Activated CD4-positive, CD25-positive, alpha-beta regulatory T cell (primary cell): ENCODE results near the gene DAPK2.
"Not testable (repeated sequence)": the region's sequence is repeated elsewhere in the genome, so short reads cannot be mapped to it uniquely, and the experiment has no call there.

Experiments used
- DNase-seq, 4 experiments: peaks; one replicate each; lab custom pipeline; 2025; lab: John Stamatoyannopoulos, UW

Gene DAPK2

DNA sequence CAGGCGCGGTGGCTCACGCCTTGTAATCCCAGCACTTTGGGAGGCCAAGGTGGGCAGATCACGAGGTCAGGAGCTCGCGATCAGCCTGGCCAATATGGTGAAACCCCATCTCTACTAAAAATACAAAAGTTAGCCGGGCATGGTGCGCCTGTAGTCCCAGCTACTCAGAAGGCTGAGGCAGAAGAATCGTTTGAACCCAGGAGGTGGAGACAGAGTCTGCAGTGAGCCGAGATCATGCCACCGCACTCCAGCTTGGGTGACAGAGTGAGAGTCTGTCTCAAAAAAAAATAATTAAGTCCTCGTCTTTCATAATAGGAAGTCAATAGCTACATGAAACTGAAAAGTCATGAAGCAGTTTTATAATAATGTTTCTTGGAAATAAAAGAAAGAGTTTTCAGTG lies 7.4 kb upstream of the DAPK2 start:
- not testable (repeated sequence) for DNase-seq

DNA sequence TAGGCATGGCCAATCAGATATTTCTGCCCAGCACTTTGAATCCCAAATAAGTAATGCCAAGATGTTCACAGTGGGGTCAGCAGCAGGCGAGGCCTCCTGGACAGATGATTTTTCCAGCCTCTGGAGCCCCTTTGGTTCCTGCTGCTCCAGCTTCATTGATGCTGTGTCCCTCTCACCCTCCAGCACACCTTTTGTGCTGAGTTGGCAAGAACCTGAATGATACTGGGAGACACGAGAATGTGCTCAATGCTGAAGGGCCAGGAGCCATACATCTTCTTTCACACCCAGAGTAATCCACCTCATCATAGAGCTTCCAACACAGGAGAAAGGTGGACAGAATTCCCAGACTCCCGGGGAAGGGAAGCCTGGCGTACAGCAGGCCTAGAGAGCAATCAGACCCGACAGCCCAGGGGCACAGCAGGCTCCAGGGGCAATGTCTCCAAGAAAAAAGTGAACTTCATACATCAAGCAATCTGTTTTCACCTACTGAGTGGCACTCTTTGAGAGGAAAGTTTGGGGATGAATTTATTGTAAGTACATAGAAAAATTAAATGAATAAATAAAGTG lies 6.7 kb upstream of the DAPK2 start:
- no peak for DNase-seq

DNA sequence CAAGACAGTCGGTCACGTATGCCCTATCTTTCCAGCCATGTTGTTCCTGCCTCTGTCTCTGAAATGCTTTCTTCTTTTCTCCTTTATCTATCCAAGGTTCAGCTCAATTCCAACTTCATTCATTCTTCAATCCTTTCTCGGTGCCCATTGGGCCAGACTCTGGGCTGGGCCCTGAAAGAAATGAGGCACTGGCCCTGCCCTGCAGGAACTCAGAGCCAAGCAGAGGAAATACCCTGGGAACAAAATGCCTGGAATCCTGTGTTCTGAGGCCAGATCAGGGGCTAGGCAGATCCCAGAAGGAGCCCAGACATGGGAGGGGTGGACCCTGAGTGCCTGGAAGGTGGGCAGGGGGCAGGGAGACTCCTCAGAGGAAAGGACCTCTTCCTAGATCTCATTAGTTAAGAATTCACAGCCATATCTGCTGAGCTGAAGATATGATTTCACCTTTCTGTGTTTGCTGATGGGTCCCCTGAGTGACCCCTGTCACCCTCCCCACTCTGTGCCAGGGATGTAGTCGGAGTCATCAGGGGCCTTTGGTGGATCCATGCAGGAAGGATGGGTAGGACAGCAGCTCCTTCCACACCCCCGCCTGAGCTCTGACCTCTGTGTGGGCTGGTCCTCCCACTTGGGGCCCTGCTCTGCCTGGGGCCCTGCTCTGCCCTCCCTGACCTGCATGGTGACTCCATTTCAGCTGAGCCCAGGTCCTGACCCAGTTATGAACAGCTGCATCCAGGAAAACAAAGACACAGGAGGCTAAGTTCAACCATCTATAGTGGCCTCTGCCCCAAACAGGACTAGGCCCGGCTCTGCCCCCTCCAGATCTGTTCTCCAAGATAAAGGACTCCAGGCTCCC lies 5.3 kb upstream of the DAPK2 start:
- no peak for DNase-seq

DNA sequence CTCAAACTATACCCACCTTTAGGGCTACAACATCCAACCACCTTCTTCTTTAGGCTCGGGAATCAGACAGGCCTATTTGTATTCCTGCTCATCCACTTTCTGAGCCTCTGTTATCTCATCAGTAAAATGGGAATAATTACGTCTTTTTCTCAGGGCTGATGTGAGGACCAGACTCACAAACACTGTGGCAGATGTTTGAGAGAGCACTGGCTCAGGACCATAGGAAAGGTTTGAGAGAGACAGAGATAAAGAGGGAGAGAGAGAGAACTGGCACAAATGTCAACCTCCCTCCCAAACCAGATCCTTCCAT lies 4.8 kb upstream of the DAPK2 start:
- DNase-seq: no peak

DNA sequence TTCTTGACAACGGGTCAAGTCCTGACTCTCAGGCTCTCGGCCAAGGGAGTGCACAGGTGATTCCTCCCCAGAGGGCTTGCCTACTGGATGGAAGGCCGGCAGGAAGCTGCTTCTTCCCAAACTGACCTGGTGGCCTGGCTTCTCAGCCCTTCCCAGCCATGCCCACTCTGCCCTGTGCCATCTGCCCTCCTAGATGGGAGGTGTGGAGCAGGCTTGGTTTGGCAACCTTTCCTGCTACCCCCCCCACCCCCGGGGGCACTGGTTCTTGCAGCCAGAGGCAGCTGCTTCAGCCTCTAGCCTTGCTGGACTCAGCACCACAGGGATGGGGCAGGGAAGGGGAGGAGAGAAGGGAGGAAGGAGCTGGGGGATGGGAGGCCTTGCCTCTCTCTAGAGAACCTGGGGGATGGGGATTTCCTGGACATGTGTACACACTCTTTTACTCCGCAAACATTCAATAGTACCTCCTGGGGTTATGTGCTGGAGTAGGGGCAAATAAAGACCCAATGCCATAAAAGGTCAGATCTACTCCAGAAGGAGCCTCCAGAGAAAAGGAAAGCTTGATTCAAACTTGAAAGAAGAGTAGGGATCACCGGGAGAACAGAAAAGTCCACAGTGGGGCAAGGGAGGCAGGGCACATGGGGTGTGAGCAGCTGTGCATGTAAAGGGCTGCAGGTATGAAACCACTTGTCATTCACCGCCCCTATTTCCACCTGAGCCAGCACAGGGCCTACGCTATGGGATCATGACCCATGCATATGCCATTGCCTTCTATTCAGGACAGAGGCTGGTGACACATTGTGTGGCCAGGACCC lies 4.2 kb upstream of the DAPK2 start:
- no peak for DNase-seq

DNA sequence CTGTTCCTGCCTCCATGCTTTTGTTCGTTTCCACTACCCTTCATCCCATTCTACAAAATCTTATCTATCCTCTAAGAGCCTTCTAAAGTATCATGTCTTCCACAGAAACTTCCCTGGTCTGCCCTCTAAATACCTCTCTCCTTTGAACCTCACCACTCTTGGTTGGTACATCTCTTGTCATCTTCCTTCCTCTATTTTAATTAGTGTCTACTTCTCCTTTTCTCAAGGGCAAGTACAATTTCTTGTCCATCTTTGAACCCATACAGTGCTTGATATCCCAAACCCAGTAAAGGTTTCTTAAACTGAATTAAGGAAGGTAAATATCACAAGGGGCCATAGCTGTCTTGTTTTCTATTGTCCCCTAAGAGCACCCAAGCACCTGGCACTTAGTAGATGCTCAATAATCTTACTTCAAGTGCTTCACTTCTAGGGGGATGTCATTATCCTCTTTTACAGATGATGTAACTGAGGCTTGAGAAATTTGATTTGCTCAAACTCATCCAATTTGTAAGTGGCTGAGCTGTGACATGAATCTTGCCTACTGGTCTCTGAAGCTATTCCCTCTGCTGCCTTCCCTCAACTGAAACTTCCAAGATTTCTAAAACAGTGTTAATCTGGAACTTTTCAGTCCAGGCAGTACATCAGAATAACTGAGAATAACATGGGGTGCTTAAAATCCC lies 2.6 kb upstream of the DAPK2 start:
- DNase-seq: no peak

DNA sequence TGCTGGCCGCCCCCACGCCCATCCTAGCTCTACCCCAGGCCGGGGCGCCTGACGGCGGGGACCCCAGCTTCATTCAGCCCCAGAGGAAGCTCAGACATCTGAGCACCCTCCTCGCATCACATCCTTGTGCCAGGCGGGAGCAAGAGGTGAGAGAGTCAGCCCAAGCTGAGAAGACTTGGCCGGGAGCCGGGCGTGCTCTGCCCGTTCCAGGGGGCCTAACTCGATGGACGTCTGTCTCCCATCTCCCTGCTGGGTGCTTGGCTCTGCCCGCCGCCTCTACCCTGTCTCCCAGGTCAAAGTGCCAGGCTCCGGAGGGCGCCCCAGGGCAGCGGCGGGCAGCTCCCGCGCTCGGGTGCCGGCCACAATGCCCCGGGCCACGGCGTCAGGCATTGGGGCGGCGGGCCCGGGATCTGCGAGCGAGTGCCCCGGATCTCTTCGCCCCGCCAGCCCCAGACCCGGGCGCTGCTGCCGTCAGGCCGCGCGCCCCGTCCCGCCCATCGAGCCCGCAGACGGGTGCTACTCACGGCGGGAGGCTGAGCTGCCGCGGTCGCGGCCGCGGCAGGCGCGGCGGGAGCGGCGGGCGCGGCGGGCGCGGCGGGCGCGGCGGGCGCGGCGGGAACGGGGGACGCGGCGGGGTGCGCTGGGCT lies 388 bp downstream of the DAPK2 start:
- no peak for DNase-seq

DNA sequence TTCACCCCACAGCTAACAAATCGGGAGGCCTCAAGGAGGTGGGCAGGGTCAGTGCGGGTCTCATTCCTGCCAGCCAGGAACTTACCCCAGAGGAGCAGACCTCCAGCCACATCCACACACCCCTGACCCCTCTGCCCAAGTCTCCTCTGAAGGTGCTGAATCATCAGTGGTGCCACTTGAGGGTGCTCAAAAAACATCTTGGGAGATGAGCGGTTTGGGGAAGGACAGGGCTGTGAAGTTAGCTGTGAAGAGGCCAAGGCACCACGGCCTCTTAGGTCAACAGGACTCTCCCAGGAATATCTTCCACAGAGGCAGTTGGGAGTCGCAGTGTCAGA lies 1.2 kb downstream of the DAPK2 start:
- no peak for DNase-seq

DNA sequence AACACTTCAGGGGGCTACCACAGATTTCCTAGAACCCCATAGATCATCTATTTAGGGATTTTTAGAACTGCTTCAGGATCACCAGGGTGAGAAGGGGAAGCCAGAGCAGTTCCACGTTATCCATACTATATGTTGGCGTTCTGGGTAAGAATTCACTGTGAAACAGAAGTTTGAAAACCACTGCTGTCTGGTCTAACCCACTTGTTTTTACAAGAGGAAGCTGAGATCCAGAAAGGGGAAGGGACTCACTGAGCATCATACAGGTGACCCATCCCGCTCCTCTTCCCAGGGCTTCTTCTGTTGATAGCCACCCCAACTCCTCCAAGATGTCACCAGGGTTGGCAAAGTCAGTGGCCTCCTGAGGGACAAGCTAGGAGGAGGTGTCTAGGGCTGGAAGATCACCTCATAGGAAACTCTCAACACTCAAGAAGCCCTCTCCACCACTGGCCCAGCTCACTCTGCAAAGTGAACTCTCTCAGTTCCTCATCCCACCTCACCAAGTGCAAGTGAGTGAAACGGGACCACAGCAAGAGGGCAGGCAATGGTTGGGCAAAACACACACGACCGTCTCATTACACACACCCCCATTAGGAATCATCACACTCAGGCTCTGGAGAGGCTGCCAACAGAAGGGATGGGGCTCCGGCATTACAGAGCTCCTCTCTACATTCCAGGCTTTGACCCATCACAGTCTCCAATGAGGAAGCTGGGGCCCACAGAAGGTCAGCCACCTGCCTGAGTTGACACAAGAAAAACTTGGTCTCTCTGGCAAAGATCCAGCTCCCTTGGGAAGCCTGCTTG lies 1.8 kb downstream of the DAPK2 start:
- no peak for DNase-seq

DNA sequence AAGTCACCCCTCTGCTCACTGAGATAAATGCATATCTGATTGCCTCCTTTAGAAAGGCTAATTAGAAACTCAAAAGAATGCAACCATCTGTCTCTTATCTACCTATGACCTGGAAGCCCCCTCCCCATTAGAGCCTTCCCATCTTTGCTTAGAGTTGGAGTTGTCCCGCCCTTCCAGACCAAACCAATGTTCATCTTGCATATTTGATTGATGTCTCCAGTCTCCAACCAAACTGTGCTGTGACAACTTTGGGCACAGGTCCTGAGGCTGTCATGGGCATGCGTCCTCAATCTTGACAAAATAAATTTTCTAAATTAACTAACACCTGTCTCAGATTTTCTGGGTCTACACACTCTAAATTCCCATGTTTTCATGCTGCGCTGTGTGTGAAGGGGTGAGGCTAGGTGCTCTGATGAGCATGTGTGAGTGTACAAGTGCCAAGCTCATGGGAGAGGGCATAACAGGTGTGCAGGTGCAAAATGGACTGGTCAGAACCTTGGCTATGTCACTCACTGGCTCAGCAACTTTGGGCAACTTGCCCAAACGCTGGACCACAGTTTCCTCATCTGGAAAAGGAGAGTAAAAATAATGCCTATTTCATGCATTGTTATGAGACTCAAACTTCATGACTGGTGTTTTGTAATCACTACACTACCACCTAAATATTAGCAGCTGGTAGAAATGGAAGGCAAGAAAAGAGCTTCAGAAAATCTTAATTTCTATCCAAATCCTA lies 7.2 kb downstream of the DAPK2 start:
- no peak for DNase-seq

DNA sequence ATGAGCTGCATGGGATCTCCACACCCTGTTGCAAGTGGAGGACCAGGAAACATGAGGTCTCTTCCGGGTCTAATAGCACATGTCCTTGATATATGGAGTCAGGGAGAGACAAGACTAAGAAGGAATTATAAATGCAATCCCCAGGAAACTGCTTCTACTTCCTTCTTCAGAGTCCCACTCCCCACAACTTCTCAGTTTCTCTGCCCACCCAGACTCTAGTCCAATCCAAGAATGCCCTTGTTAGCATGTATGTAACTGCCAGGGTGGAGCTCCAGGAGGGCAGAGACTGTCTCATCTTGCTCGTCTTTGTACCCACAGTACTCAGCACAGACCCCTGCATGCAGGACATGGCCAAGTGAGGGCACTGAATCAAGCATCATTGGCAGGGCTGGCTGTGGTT lies 8.3 kb downstream of the DAPK2 start:
- no peak for DNase-seq

DNA sequence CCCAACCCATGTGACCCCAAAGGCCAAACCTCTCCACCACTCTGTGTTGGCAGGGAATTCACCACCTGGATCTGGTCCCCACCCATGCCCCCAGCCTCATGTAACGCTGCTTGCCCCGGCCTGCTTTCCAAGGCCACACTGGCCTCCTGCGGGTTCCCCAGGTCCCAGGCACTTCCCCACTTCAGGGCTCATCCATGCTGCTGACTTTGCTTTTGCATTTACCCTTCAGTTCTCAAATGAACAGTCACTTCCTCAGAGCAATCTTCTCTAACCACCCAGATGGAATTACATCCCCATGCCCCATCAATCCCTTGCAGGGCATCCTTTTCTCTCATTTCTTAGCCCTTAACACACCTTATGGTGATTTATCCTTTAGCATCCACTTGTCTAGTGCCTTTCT lies 9.2 kb downstream of the DAPK2 start:
- DNase-seq: no peak

DNA sequence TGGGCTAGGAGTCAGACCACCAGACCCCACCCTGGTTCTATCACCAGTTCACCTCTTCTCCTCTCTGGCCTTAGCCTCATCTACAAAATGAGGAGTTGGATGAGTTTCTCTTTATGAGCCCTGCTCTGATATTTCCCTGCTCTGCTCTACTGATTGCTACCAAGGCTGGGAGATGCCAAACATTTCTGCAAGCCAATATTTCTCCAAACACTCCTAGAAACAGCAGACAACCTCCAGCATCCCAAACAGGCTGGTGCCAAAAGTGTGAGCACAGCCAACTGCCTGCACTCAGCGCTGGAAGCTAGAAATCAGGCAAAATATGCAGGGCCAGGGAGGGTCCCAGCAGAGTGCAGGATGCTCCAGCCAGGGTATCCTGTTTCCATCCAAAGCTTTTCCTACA lies 10.8 kb downstream of the DAPK2 start:
- DNase-seq: no peak

DNA sequence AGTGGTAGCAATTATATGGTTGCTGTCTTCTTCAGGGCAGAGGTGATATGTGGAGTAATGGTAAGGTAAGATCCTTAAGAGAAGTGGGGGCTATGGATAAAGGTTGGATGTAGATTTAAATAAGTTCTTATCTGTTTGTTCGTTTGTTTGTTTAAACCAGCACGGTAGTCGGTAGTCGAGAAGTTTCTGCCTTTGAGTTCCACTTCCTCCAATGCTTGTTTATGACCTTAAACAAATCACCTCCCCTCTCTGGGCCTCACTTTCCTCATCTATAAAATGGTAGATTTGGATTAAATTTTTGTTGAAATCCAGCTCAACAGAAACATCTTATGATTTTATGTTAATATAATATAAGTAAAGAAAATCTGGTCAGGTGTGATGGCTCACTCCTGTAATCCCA lies 11.8 kb downstream of the DAPK2 start:
- DNase-seq: no peak

DNA sequence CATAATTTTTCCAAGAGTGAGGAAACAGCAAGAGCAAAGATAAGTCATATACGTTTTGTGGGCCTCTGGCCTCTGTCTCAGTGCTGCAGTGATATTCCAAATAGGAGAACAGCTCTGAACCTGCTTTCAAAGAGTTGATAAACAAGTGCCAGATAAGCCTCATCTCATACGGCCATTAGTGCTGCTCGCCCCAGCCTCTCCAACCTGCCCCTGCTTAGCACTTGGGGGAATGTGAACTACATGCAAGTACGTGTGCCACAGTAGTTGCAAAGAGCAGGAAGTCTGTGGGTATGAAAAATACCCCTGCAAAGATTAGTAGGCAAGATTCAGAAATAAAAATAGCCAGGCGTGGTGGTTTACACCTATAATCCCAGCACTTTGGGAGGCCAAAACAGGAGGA lies 14.0 kb downstream of the DAPK2 start:
- DNase-seq: no peak

DNA sequence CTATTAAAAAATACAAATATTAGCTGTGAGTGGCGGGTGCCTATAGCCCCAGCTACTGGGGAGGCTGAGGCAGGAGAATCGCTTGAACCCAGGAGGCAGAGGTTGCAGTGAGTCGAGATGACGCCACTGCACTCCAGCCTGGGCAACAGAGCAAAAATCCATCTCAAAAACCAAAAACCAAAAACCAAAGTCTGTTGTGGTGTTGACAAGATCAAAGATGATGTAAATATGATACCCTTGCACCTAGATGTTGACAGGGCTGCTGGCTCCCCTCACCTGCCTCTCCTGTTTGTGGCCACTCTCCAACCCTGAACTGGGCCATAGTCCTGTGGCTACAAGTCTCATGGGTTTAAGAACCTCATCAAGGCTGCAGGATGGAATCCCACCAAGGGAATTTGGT lies 16.2 kb downstream of the DAPK2 start:
- no peak for DNase-seq

DNA sequence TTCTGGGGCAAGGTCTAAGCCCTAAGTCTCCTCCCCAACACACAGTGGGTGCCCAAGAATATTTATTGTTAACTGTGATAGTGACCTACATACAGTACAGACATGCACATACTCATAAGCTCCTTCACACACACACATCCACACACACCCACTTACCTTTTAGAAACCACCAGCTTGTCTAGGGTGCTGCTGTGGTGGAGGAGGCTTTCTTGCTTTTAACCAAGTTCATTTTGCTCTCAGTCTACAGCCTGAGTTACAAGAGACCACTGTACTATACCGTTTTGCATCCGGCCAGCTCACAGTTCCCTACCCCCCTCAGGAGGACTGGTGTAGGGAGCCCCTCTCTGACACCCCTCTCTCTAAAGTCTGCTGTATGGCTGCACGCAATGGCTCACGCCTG lies 16.7 kb downstream of the DAPK2 start:
- DNase-seq: no peak

DNA sequence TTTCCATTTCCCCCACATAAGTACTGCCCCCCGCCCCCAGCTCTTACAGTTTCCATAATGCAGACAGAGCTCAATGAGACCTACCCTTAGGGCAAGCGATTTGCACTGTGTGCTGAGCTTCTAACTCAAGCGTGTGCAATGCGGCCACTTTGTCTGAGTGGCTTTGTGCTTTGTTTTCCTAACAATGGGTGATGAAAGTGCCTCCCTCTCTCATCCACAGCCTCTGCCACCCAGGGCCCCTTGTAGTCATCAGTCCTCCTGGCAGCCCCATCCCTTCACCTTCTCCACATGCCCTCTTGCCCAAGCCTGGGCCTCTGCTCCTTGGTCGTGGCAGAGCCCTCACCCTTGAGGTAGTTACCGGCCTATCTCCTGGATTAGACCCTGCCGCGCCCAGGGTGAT lies 17.2 kb downstream of the DAPK2 start:
- no peak for DNase-seq

DNA sequence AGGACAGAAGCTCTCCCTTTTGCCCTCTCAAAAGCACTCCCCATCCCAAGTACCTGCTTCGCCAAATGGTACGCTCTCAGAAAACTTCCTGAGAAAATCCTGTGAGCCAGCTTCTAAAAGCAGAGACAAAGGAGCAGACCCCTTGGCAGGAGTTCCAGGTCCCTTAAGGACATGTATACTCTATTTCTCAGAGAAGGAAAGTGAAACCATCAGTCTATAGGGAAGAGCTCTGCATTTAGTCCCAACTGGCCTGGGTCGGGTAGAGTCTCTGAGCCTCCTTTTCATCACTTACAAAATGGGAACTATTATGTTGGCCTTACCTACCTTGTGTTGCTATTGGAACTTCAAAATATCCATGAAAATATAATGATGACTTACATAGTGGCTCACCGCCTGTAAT lies 19.7 kb downstream of the DAPK2 start:
- no peak for DNase-seq

DNA sequence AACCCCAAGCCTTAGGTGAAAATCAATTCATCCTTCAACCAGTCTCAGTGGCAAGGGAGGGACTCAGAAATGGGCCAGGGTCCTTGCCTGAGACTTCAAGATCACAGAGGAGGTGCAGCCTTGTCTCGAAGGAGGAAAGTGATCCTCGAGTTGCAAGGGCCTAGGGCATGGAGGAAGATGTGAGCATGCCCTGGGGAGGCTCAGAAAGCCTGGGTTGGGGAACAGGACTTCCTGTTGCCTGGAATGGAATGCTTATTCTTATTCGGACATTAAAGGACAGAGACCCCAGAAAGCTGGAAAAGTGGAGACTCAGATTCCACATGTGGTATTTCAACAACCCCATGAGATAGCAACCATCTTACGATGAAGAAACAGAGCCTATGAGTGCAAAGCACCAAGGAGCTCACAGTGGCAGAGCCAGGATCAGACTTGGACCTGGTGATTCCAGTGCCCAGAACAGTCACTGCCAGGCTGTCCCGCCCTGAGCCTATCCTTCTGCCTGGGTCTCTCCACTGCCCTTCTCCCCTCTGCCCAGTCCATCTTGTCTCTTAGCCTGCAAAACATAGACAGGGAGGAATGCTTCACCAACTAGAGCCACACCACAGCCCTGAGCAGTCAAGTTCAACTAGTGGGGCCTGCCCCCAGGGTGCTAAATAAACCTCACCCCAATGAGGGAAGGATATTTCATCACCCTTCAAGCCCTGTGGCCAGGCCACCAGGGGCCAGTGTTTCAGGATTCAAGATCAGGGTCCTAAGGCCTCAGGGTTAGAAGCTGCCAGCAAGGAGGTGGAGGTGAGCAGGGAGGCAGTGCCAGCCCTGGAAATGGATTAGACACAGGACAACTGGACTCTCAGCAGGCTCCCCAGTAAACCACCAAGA lies 21.9 kb downstream of the DAPK2 start:
- DNase-seq: no peak
